Stimulated activated naive CD4-positive, alpha-beta T cell treated with Interleukin-2 at 50 U/mL for 16 hours (primary cell): Measurements from ENCODE around the gene FBXW10B.
"Not testable (repeated sequence)": the region's sequence is repeated elsewhere in the genome, so short reads cannot be mapped to it uniquely, and the experiment has no call there.

Experiments
- DNase-seq: peaks from one replicate; lab custom pipeline; 2025; lab: John Stamatoyannopoulos, UW

Gene FBXW10B

GRCh38 chr17:15619331-15620058 is at the start of gene FBXW10B:
Gene FBXW10B (minus strand): TSS chr17:15619704. CDS start chr17:15619512, 192 bp downstream.
- DNase-seq: not testable (repeated sequence)

GRCh38 chr17:15663691-15664090 is 44.2 kb upstream of the FBXW10B start:
- no peak for DNase-seq

GRCh38 chr17:15663176-15663575 is 43.7 kb upstream of the FBXW10B start:
- no peak for DNase-seq

GRCh38 chr17:15662681-15663080 is 43.2 kb upstream of the FBXW10B start:
- no peak for DNase-seq

- no peak for DNase-seq
These were observed 40.6 kb upstream of the FBXW10B start for GRCh38 chr17:15660077-15660476.

GRCh38 chr17:15659663-15660062 is 40.2 kb upstream of the FBXW10B start:
- no peak for DNase-seq

GRCh38 chr17:15659236-15659635 is 39.7 kb upstream of the FBXW10B start:
- no peak for DNase-seq

- no peak for DNase-seq
These were observed 38.8 kb upstream of the FBXW10B start for GRCh38 chr17:15658296-15658695.

GRCh38 chr17:15657868-15658267 is 38.4 kb upstream of the FBXW10B start:
- DNase-seq: no peak

GRCh38 chr17:15654886-15655561 is 35.5 kb upstream of the FBXW10B start:
- no peak for DNase-seq

- DNase-seq: not testable (repeated sequence)
These were observed 34.9 kb upstream of the FBXW10B start for GRCh38 chr17:15654401-15654800.

GRCh38 chr17:15652960-15653359 is 33.5 kb upstream of the FBXW10B start:
- no peak for DNase-seq

GRCh38 chr17:15651583-15652110 is 32.1 kb upstream of the FBXW10B start:
- DNase-seq: no peak

GRCh38 chr17:15650741-15651582 is 31.5 kb upstream of the FBXW10B start:
- no peak for DNase-seq

GRCh38 chr17:15649861-15650421 is 30.4 kb upstream of the FBXW10B start:
- no peak for DNase-seq

GRCh38 chr17:15648386-15648785 is 28.9 kb upstream of the FBXW10B start:
- DNase-seq: no peak

GRCh38 chr17:15645942-15646312 is 26.4 kb upstream of the FBXW10B start:
- not testable (repeated sequence) for DNase-seq

- DNase-seq: not testable (repeated sequence)
These were observed 25.8 kb upstream of the FBXW10B start for GRCh38 chr17:15645099-15645941.

GRCh38 chr17:15642505-15643251 is 23.2 kb upstream of the FBXW10B start:
- not testable (repeated sequence) for DNase-seq

- DNase-seq: not testable (repeated sequence)
These were observed 22.5 kb upstream of the FBXW10B start for GRCh38 chr17:15642014-15642413.
